ENCODE measurements around the gene LOXL3. TPM values are rescaled to one million over a fixed set of nuclear protein-coding genes. Genes with fewer than 3 reads are reported as not detected.

Gene LOXL3
- total and polyA plus RNA-seq, 2 of the 8 experiments (the other 6 are each of a cell fraction or from before 2014, with no cell fraction given) = 22.4 to 27.2 TPM

DNA sequence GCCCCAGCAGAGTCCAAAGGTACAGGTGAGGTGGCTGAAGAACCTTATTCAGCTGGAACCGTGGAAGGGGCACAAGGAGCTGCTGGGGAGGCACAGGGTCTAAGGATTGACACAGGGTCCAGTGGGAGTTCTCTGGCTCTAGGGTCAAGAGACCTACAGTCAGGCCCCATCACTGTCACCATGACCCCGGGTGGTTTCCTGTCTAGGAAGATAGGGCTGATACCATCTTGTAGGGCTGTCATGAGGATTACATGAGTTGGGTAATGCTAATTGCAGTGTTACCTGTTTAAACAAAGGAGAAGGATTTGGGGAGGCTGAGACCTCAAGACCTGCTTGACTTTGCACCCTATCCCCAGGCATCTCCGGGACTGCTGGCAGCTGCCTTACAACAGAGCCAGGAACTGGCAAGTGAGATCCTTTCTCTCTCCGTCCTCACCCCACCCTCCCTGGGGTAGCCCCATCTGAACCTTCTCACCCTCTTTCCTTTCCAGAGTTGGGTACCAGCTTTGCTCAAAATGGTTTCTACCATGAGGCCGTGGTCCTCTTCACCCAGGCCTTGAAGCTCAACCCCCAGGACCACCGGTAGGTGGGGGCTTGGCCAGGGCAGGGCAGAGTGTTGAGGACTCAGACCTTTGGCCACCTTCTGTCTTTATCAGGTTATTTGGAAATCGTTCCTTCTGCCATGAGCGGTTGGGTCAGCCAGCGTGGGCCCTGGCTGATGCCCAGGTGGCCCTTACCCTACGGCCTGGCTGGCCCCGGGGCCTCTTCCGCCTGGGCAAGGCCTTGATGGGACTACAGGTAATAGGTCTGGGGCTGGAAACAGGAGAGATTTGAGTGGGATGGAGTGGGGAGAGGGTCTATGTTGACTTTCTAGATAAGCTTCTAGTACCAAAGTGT lies 61.8 kb downstream of the LOXL3 start:
- no peak overlapping the region for H3K18ac ChIP-seq (ENCODE audit: extremely low read depth, low read length)
- H3K4ac ChIP-seq (replicated peaks; ENCODE audit: insufficient read length, low read depth, low read length) = no peak overlapping the region
- POLR2A ChIA-PET (ENCODE audit: partially characterized antibody) = interaction anchor here (1.7 to 4.6 kb wide), 3 partner anchors 9 to 17 kb away, joined by 4 to 17 read pairs (median 5); partner anchors contain the start of genes CCDC142 and TTC31
- H2AK5ac ChIP-seq (ENCODE audit: low read depth, low read length) = no peak overlapping the region
- no peaks in the 10 kb centered on the region for H3K4me1 ChIP-seq (replicated peaks in 1 of 4; ENCODE audit: control insufficient read depth in 3 of 4, insufficient read depth in 4 of 4, low read length in 3 of 4)
- H2BK12ac ChIP-seq (ENCODE audit: low read depth, low read length) = no peak overlapping the region
- H4K20me1 ChIP-seq (replicated peaks in 1 of 2; ENCODE audit: control insufficient read depth in 1 of 2, insufficient read depth in 2 of 2, low read length in 2 of 2) = peaks cover 2 to 11% of the 10 kb centered on the region in 2 experiments
- H3K4me2 ChIP-seq (ENCODE audit: insufficient read depth in 1 of 2, low read depth in 2 of 2, low read length in 2 of 2) = no peak overlapping the region
- no peaks in the 10 kb centered on the region for H3K9me3 ChIP-seq (ENCODE audit: insufficient read depth in 2 of 2, low read depth in 1 of 2, low read length in 1 of 2)
- no peak overlapping the region for H4K91ac ChIP-seq (replicated peaks; ENCODE audit: insufficient read length, low read length)
- H2BK20ac ChIP-seq (ENCODE audit: low read length) = no peak overlapping the region
- H3K27ac ChIP-seq (ENCODE audit: low read depth, low read length) = no peak overlapping the region
- CTCF ChIA-PET (ENCODE audit: partially characterized antibody) = interaction anchor here (0.6 to 6.9 kb wide), 9 partner anchors 8 to 201 kb away, joined by 3 to 37 read pairs (median 3); partner anchors contain the start of genes CCDC142 and TTC31
- H3K9ac ChIP-seq (replicated peaks in 1 of 4; ENCODE audit: extremely low read depth in 1 of 4, low read depth in 3 of 4, low read length in 3 of 4) = no peak overlapping the region
- H3K4me3 ChIP-seq (ENCODE audit: extremely low read depth in 1 of 4, insufficient read depth in 2 of 4, low read depth in 3 of 4, low read length in 4 of 4) = no peak overlapping the region
- FAIRE-seq (no peak), DNase-seq (ENCODE audit: low read depth in 1 of 2, low spot score in 2 of 2) (no peak)
- no peaks in the 10 kb centered on the region for H3K79me2 ChIP-seq (ENCODE audit: control insufficient read depth in 1 of 2, insufficient read depth in 2 of 2, low read length in 2 of 2)
- no peak overlapping the region for H4K5ac ChIP-seq (ENCODE audit: insufficient read length, low read depth, low read length)
- no peaks in the 10 kb centered on the region for H3K23me2 ChIP-seq (ENCODE audit: low read depth, low read length)
- H3K79me1 ChIP-seq (ENCODE audit: low read depth, low read length) = no peaks in the 10 kb centered on the region
- TF ChIP-seq POU5F1 (IDR thresholded peaks at IDR 0.05; ENCODE audit: low read depth, low read length) (no peak), EP300 (IDR thresholded peaks at IDR 0.05; ENCODE audit: borderline replicate concordance in 1 of 2, low read depth in 2 of 2, low read length in 2 of 2) (no peak), POLR2A (IDR thresholded peaks at IDR 0.05; ENCODE audit: control extremely low read depth in 1 of 2, low read depth in 2 of 2, low read length in 2 of 2) (no peak), ZNF274 (IDR thresholded peaks at IDR 0.05; ENCODE audit: borderline replicate concordance, extremely low read depth, low read length) (no peak), TEAD4 (IDR thresholded peaks at IDR 0.05; ENCODE audit: low read depth, low read length) (no peak), SUZ12 (IDR thresholded peaks at IDR 0.05; ENCODE audit: low read length) (no peak), EZH2 (IDR thresholded peaks at IDR 0.05; ENCODE audit: low read depth, low read length, severe bottlenecking) (no peak)
- TF ChIP-seq, protein P1, sequence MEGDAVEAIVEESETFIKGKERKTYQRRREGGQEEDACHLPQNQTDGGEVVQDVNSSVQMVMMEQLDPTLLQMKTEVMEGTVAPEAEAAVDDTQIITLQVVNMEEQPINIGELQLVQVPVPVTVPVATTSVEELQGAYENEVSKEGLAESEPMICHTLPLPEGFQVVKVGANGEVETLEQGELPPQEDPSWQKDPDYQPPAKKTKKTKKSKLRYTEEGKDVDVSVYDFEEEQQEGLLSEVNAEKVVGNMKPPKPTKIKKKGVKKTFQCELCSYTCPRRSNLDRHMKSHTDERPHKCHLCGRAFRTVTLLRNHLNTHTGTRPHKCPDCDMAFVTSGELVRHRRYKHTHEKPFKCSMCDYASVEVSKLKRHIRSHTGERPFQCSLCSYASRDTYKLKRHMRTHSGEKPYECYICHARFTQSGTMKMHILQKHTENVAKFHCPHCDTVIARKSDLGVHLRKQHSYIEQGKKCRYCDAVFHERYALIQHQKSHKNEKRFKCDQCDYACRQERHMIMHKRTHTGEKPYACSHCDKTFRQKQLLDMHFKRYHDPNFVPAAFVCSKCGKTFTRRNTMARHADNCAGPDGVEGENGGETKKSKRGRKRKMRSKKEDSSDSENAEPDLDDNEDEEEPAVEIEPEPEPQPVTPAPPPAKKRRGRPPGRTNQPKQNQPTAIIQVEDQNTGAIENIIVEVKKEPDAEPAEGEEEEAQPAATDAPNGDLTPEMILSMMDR (IDR thresholded peaks at IDR 0.05; ENCODE audit: control extremely low read depth in 1 of 3, insufficient read depth in 1 of 3, low read depth in 1 of 3, low read length in 3 of 3) = no peak
- no peak overlapping the region for H3K56ac ChIP-seq (replicated peaks; ENCODE audit: insufficient read length, low read depth, low read length)
- H3K36me3 ChIP-seq (ENCODE audit: control insufficient read depth in 2 of 4, insufficient read depth in 4 of 4, low read length in 3 of 4) = peaks cover 7 to 22% (median 18%) of the 10 kb centered on the region in 4 experiments
- H2BK15ac ChIP-seq (ENCODE audit: low read length) = no peak overlapping the region
- no peak overlapping the region for H3K14ac ChIP-seq (ENCODE audit: insufficient read length)
- no peak overlapping the region for H2BK5ac ChIP-seq (ENCODE audit: low read depth, low read length)
- peaks cover 10 to 20% (median 19%) of the 10 kb centered on the region in 4 experiments for H3K27me3 ChIP-seq (replicated peaks in 1 of 4; ENCODE audit: control insufficient read depth in 3 of 4, extremely low read depth in 1 of 4, insufficient read depth in 3 of 4, low read length in 3 of 4)
- no peak overlapping the region for H2AFZ ChIP-seq (ENCODE audit: low read length)
- no peak overlapping the region for H3K23ac ChIP-seq (ENCODE audit: insufficient read length)
- no peak overlapping the region for H4K8ac ChIP-seq (ENCODE audit: extremely low read depth, insufficient read depth, low read length)
- H2BK120ac ChIP-seq (replicated peaks; ENCODE audit: low read depth, low read length) = no peak overlapping the region
- 92% methylated on average over 12 of the region's 12 CpGs; no CpG with 5 or more reads in 1 of the 2 experiments for WGBS, 2 experiments (ENCODE audit: extremely low coverage in 1 of 2, insufficient coverage in 1 of 2, insufficient read length in 1 of 2, insufficient replicate concordance in 2 of 2, low coverage in 1 of 2, low lambda C conversion rate in 2 of 2, missing lambda C conversion rate in 1 of 2)
